Endothelial cell of umbilical vein (primary cell): ENCODE data around the gene KIAA1671. TPM values are rescaled to one million over a fixed set of nuclear protein-coding genes. Genes with fewer than 3 reads are reported as not detected.

Experiments used
- BruUV-seq: library from RNA; stranded (reverse); fragments of 400-500 nt; replicated peaks from 2 replicates; lab custom pipeline; 2021; lab: Mats Ljungman, UMichigan
- CTCF ChIA-PET: fragments of 300-600, 350-600 bp; sonication (Branson Sonifier 250); formaldehyde crosslinking; loops from one replicate; lab custom pipeline; 2021; ENCODE audit warnings: antibody characterized with exemption, inconsistent platforms; lab: Charles Lee
- POLR2A ChIA-PET: fragments of 300-600, 350-600 bp; sonication (Branson Sonifier 250); formaldehyde crosslinking; loops from one replicate; lab custom pipeline; 2021; ENCODE audit warnings: antibody characterized with exemption, inconsistent platforms; lab: Charles Lee
- DNase-seq: peaks from one replicate; pipeline ENCODE4 v3.0.0-alpha.2; 2011; ENCODE audit warnings: low read depth, low spot score
- FAIRE-seq: peaks from 2 replicates; lab custom pipeline; 2011; peaks lifted over from hg19 to GRCh38; lab: Jason Lieb, UNC
- H2AFZ ChIP-seq: 2 replicates; pipeline ENCODE4 v1.6.0; 2012; ENCODE audit warnings: low read depth, low read length, control low read depth, inconsistent platforms
- H3K27ac ChIP-seq: 2 replicates; pipeline ENCODE4 v1.5.1; 2011; ENCODE audit warnings: low read depth, mild to moderate bottlenecking, control low read depth, low read length, moderate library complexity; ENCODE audit not compliant: insufficient read depth
- H3K27me3 ChIP-seq, 2 experiments: 2 replicates each; pipeline versions ENCODE4 v1.6.0 to v1.6.1; 2011; ENCODE audit warnings: low read length in 2 of 2, mixed read lengths in 1 of 2; ENCODE audit not compliant: control insufficient read depth in 2 of 2, insufficient read depth in 2 of 2
- H3K36me3 ChIP-seq, 2 experiments: 2 replicates in 1 of 2; 3 replicates in 1 of 2; pipeline ENCODE4 v1.5.1; 2011; ENCODE audit warnings: low read length in 2 of 2, mild to moderate bottlenecking in 1 of 2, moderate library complexity in 1 of 2; ENCODE audit not compliant: control insufficient read depth in 2 of 2, insufficient read depth in 2 of 2; ENCODE audit errors: extremely low read depth in 1 of 2
- H3K4me1 ChIP-seq: 3 replicates; pipeline ENCODE4 v1.5.1; 2011; ENCODE audit warnings: mild to moderate bottlenecking, low read length; ENCODE audit not compliant: control insufficient read depth, insufficient read depth; ENCODE audit errors: extremely low read depth
- H3K4me2 ChIP-seq: 2 replicates; pipeline ENCODE4 v1.6.1; 2011; ENCODE audit warnings: low read length, control low read depth, mixed read lengths; ENCODE audit not compliant: insufficient read depth
- H3K4me3 ChIP-seq, 3 experiments: fragments of 200-600 bp in 1 of 3; sonication (generic), shearing (Covaris generic) in 1 of 3; replicated peaks in 1 of 3; 2 replicates each; pipeline ENCODE4 v1.5.1; 2011 to 2016; ENCODE audit warnings: control low read depth in 3 of 3, low read length in 3 of 3, mild to moderate bottlenecking in 2 of 3, inconsistent platforms in 1 of 3, low read depth in 1 of 3, moderate library complexity in 1 of 3; ENCODE audit not compliant: insufficient read depth in 1 of 3
- H3K79me2 ChIP-seq: 2 replicates; pipeline ENCODE4 v1.6.0; 2012; ENCODE audit warnings: low read length, inconsistent platforms; ENCODE audit not compliant: control insufficient read depth, insufficient read depth
- H3K9ac ChIP-seq: replicated peaks from 2 replicates; pipeline ENCODE3; 2011; ENCODE audit warnings: low read length, control low read depth; ENCODE audit not compliant: insufficient read depth; ENCODE audit errors: extremely low read depth
- H3K9me1 ChIP-seq: replicated peaks from 3 replicates; pipeline ENCODE4 v1.6.0; 2011; ENCODE audit warnings: mild to moderate bottlenecking, low read length; ENCODE audit not compliant: control insufficient read depth, insufficient read depth; ENCODE audit errors: extremely low read depth
- H3K9me3 ChIP-seq: replicated peaks from 2 replicates; pipeline ENCODE4 v1.5.1; 2012; ENCODE audit warnings: low read length, inconsistent platforms; ENCODE audit not compliant: control insufficient read depth, insufficient read depth
- H4K20me1 ChIP-seq: replicated peaks from 2 replicates; pipeline ENCODE3; 2011; ENCODE audit warnings: mild to moderate bottlenecking, low read length; ENCODE audit not compliant: control insufficient read depth, insufficient read depth; ENCODE audit errors: extremely low read depth
- CTCF ChIP-seq, 2 donors: IDR thresholded peaks; 1 replicate in 1 of 2; 2 replicates in 1 of 2; pipeline ENCODE4 v1.5.1; 2011; ENCODE audit warnings: low read length in 2 of 2, mild to moderate bottlenecking in 2 of 2, moderate library complexity in 2 of 2, control low read depth in 1 of 2, inconsistent platforms in 1 of 2, low read depth in 1 of 2; ENCODE audit not compliant: insufficient read depth in 1 of 2; ENCODE audit errors: extremely low read depth in 1 of 2
- EZH2 ChIP-seq: IDR thresholded peaks from 2 replicates; pipeline ENCODE4 v1.6.1; 2012; ENCODE audit warnings: borderline replicate concordance, low read depth, mild to moderate bottlenecking, moderate library complexity, low read length, inconsistent platforms; ENCODE audit not compliant: severe bottlenecking
- FOS ChIP-seq: IDR thresholded peaks from 2 replicates; pipeline ENCODE4 v1.6.1; 2011; ENCODE audit warnings: mild to moderate bottlenecking, low read length, moderate library complexity, borderline replicate concordance; ENCODE audit not compliant: insufficient read depth
- GATA2 ChIP-seq: IDR thresholded peaks from 2 replicates; pipeline ENCODE4 v1.7.0; 2011; ENCODE audit warnings: low read depth, mild to moderate bottlenecking, moderate library complexity, mixed read lengths, low read length; ENCODE audit not compliant: insufficient read length, insufficient read depth
- JUN ChIP-seq: IDR thresholded peaks from 2 replicates; pipeline ENCODE4 v1.6.1; 2011; ENCODE audit warnings: borderline replicate concordance, low read depth; ENCODE audit not compliant: insufficient read length, insufficient read depth
- MYC ChIP-seq: IDR thresholded peaks from one replicate; pipeline ENCODE4 v1.6.1; 2011; ENCODE audit warnings: mild to moderate bottlenecking, low read depth, low read length
- POLR2A ChIP-seq: IDR thresholded peaks from 2 replicates; pipeline ENCODE4 v1.6.1; 2012; ENCODE audit warnings: low read depth, mild to moderate bottlenecking, control low read depth, low read length
- POLR2AphosphoS5 ChIP-seq: IDR thresholded peaks from 2 replicates; pipeline ENCODE4 v1.6.1; 2012; ENCODE audit warnings: low read depth, mild to moderate bottlenecking, control low read depth, low read length, moderate library complexity; ENCODE audit not compliant: insufficient read depth
- dilution Hi-C: fragments of 300-500 bp; cut with MboI; formaldehyde crosslinking; loops from one replicate; pipeline ENCODE4 v1.15.0; 2019; ENCODE audit warnings: low sequenced_read_pairs; ENCODE audit not compliant: extremely low pct_ligation_motif_present
- intact Hi-C: fragments of 100-400 bp; cut with micrococcal nuclease; formaldehyde crosslinking; loops from one replicate; pipeline ENCODE4 v1.10.0; 2022
- polyA plus RNA-seq, 4 experiments: library from polyadenylated mRNA; depleted of rRNA in 3 of 4; stranded (reverse) in 3 of 4; unstranded in 1 of 4; fragments of >200 nt; gene quantifications; 2 replicates each; pipeline versions ENCODE4 v1.2.1 to v1.2.3, GENCODE V29; 2011 to 2012; ENCODE audit warnings: missing spikeins in 1 of 4
- total RNA-seq: library from RNA; stranded (reverse); gene quantifications from 2 replicates; pipeline ENCODE4 v1.2.3, GENCODE V29; 2021
- TF ChIP-seq, protein P1 (sequence below): IDR thresholded peaks from 2 replicates; pipeline ENCODE4 v1.6.1; 2011; ENCODE audit not compliant: insufficient read depth, insufficient read length

KIAA1671 gene
- total and polyA plus RNA-seq, 2 donors (not counting 3 experiments of a cell fraction or from before 2014, with no cell fraction given) = 23.1 to 85.1 TPM

- Histone ChIP-seq H3K79me2 (no peaks in the 10 kb centered on the region), H3K36me3 (peaks cover 0 to 15% of the 10 kb centered on the region in 2 experiments), H3K27me3 (no peaks in the 10 kb centered on the region), H3K27ac (no peak overlapping the region), H3K4me2 (no peak overlapping the region), H3K9me1 (no peaks in the 10 kb centered on the region), H2AFZ (no peak overlapping the region), H4K20me1 (no peaks in the 10 kb centered on the region), H3K9me3 (no peaks in the 10 kb centered on the region), H3K9ac (no peak overlapping the region), H3K4me1 (no peaks in the 10 kb centered on the region), H3K4me3 (no peak overlapping the region)
- no peak for DNase-seq
- BruUV-seq = no TSS peak
- dilution Hi-C loops (no loop called here), intact Hi-C loops (loop anchor here (1.0 to 5.0 kb wide), 4 partner anchors 63 to 281 kb away; partner anchors contain the start of gene KIAA1671)
- FAIRE-seq = no peak
- POLR2A ChIA-PET = interaction anchor here (1.4 kb wide), 1 partner anchor 98 kb away, joined by 3 read pairs; no protein-coding TSS in a partner anchor
- TF ChIP-seq CTCF (IDR thresholded peaks at IDR 0.05; ENCODE audit: extremely low read depth in 1 of 2, insufficient read depth in 1 of 2, low read depth in 1 of 2, low read length in 2 of 2) (no peak), GATA2 (no peak), POLR2A (no peak), EZH2 (no peak), JUN (no peak), POLR2AphosphoS5 (no peak), MYC (no peak), FOS (no peak)
- TF ChIP-seq, protein P1, sequence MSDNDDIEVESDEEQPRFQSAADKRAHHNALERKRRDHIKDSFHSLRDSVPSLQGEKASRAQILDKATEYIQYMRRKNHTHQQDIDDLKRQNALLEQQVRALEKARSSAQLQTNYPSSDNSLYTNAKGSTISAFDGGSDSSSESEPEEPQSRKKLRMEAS = no peak
- CTCF ChIA-PET = interaction anchor here (0.8 to 11.6 kb wide), 13 partner anchors 10 to 279 kb away, joined by 3 to 378 read pairs (median 4); partner anchors contain the start of genes KIAA1671 and LHFPL7
Observed at GRCh38 chr22:25048071-25048470, 95.6 kb downstream of the KIAA1671 start.
